T-cell (primary cell): ENCODE results near the gene TRAF3IP1. TPM values are rescaled to one million over a fixed set of nuclear protein-coding genes. Genes with fewer than 3 reads are reported as not detected.
"Not testable (repeated sequence)": the region's sequence is repeated elsewhere in the genome, so short reads cannot be mapped to it uniquely, and the experiment has no call there.

Source experiments
- ATAC-seq, 4 experiments: fragments of 200-7000 bp in 3 of 4; fragments of 150-1000 bp in 1 of 4; cut with Tn5 transposase; replicated peaks in 1 of 4; 1 replicate in 3 of 4; 2 replicates in 1 of 4; pipeline ENCODE4 v1.10.0; 2021; ENCODE audit warnings: moderate library complexity in 3 of 4, mild to moderate bottlenecking in 2 of 4, moderate number of reproducible peaks in 1 of 4
- CTCF ChIA-PET, 2 donors: fragments of 300-600 bp; sonication (Branson Sonifier 250); formaldehyde crosslinking; loops; one replicate each; lab custom pipeline; 2022; ENCODE audit warnings: antibody characterized with exemption in 2 of 2; lab: Charles Lee
- POLR2A ChIA-PET, 2 donors: fragments of 300-600 bp; sonication (Branson Sonifier 250); formaldehyde crosslinking; loops; one replicate each; lab custom pipeline; 2022; ENCODE audit warnings: antibody characterized with exemption in 2 of 2; lab: Charles Lee
- DNase-seq, 35 experiments: peaks; one replicate each; pipeline versions ENCODE4 v3.0.0 to v3.0.0-alpha.2; 2013 to 2023
- H3K27ac ChIP-seq: one replicate; pipeline ENCODE4 v1.5.1; 2013; ENCODE audit warnings: low read length
- H3K27me3 ChIP-seq, 2 experiments: replicated peaks in 1 of 2; 1 replicate in 1 of 2; 2 replicates in 1 of 2; pipeline versions ENCODE4 v1.6.1 to v1.7.0; 2013; ENCODE audit warnings: low read length in 1 of 2, mixed read lengths in 1 of 2; ENCODE audit not compliant: control insufficient read depth in 2 of 2, insufficient read depth in 2 of 2; ENCODE audit errors: extremely low read depth in 1 of 2
- H3K36me3 ChIP-seq, 2 donors: 1 replicate in 1 of 2; 2 replicates in 1 of 2; pipeline versions ENCODE4 v1.6.1 to v1.7.0; 2013; ENCODE audit warnings: low read length in 1 of 2; ENCODE audit not compliant: control insufficient read depth in 2 of 2, insufficient read depth in 1 of 2; ENCODE audit errors: extremely low read depth in 1 of 2
- H3K4me1 ChIP-seq, 2 experiments: 1 replicate in 1 of 2; 2 replicates in 1 of 2; pipeline versions ENCODE4 v1.6.1 to v1.7.0; 2013; ENCODE audit warnings: low read length in 2 of 2, mixed read lengths in 1 of 2; ENCODE audit not compliant: insufficient read depth in 2 of 2, control insufficient read depth in 1 of 2; ENCODE audit errors: extremely low read depth in 1 of 2
- H3K4me3 ChIP-seq, 2 donors: 1 replicate in 1 of 2; 2 replicates in 1 of 2; pipeline versions ENCODE4 v1.5.1 to v1.7.0; 2013; ENCODE audit warnings: mild to moderate bottlenecking in 2 of 2, low read length in 1 of 2, moderate library complexity in 1 of 2; ENCODE audit not compliant: control insufficient read depth in 1 of 2; ENCODE audit errors: extremely low read depth in 1 of 2
- H3K9me3 ChIP-seq: 2 replicates; pipeline ENCODE4 v1.7.0; 2013
- H3K27ac Mint-ChIP-seq, 2 donors: one replicate each; pipeline ENCODE4 v1.8.0; 2020 to 2021; ENCODE audit warnings: mild to moderate bottlenecking in 2 of 2, mixed read lengths in 2 of 2
- H3K27me3 Mint-ChIP-seq, 2 donors: one replicate each; pipeline ENCODE4 v1.8.0; 2021 to 2022; ENCODE audit warnings: mixed read lengths in 2 of 2
- H3K36me3 Mint-ChIP-seq: one replicate; pipeline ENCODE4 v1.8.0; 2021; ENCODE audit warnings: mixed read lengths
- H3K4me1 Mint-ChIP-seq, 3 donors: one replicate each; pipeline ENCODE4 v1.8.0; 2020 to 2022; ENCODE audit warnings: mixed read lengths in 3 of 3, mild to moderate bottlenecking in 1 of 3
- H3K4me3 Mint-ChIP-seq, 3 donors: one replicate each; pipeline ENCODE4 v1.8.0; 2020 to 2022; ENCODE audit warnings: mild to moderate bottlenecking in 3 of 3, mixed read lengths in 3 of 3, moderate library complexity in 3 of 3
- H3K9me3 Mint-ChIP-seq, 3 donors: one replicate each; pipeline ENCODE4 v1.8.0; 2020 to 2022; ENCODE audit warnings: mixed read lengths in 3 of 3
- WGBS: methylation state at CpG from one replicate; pipeline ENCODE4 v1.1.5; 2013; ENCODE audit warnings: missing lambda C conversion rate; ENCODE audit not compliant: insufficient coverage; 5-methylcytosine and 5-hydroxymethylcytosine counted together
- total RNA-seq, 35 experiments: library from RNA in 6 of 35; stranded (reverse) in 6 of 35; fragments of 120-200 nt in 1 of 35; gene quantifications; one replicate each; pipeline versions ENCODE4 v1.2.1 to v1.2.4 and lab custom pipeline; 2013 to 2026

TRAF3IP1 gene
- total RNA-seq, 5 donors from 2014 or later (not counting 1 experiment from before 2014, with no cell fraction given) = 6.3 to 12.1 (median 11.8) TPM

GRCh38 chr2:238439917-238440316 is 119.6 kb downstream of the TRAF3IP1 start:
- no CpG with 5 or more reads among the region's 2 CpGs for WGBS
- Mint-ChIP-seq H3K4me1 (peaks cover 61 to 70% (median 64%) of the 10 kb centered on the region in 3 donors), H3K27ac (peak overlapping the region; percentile 25 to 63), H3K27me3 (no peaks in the 10 kb centered on the region), H3K9me3 (no peaks in the 10 kb centered on the region), H3K36me3 (peaks cover 52% of the 10 kb centered on the region), H3K4me3 (peak overlapping the region in 2 of 3 donors; percentile 49 to 71)
- CTCF ChIA-PET = no interaction called here
- POLR2A ChIA-PET = no interaction called here
- no peak overlapping the region for H3K4me3 ChIP-seq
- no peak for ATAC-seq
- no peaks in the 10 kb centered on the region for H3K27me3 ChIP-seq
- H3K36me3 ChIP-seq = peaks cover 7 to 46% of the 10 kb centered on the region in 2 donors
- H3K27ac ChIP-seq = no peak overlapping the region
- peaks cover 0 to 13% of the 10 kb centered on the region in 2 experiments for H3K4me1 ChIP-seq
- no peak for DNase-seq
- no peaks in the 10 kb centered on the region for H3K9me3 ChIP-seq

- no peak for DNase-seq
- POLR2A ChIA-PET = no interaction called here
- Mint-ChIP-seq H3K36me3 (peaks cover 55% of the 10 kb centered on the region), H3K9me3 (no peaks in the 10 kb centered on the region), H3K27ac (peak overlapping the region in 1 of 2 donors; percentile 38), H3K4me3 (peak overlapping the region in 1 of 3 donors; percentile 8), H3K4me1 (peaks cover 61 to 66% (median 64%) of the 10 kb centered on the region in 3 donors), H3K27me3 (no peaks in the 10 kb centered on the region)
- H3K36me3 ChIP-seq = peaks cover 4 to 46% of the 10 kb centered on the region in 2 donors
- no peak overlapping the region for H3K27ac ChIP-seq
- no peak for ATAC-seq
- H3K4me3 ChIP-seq = no peak overlapping the region
- peaks cover 0 to 13% of the 10 kb centered on the region in 2 experiments for H3K4me1 ChIP-seq
- CTCF ChIA-PET = no interaction called here
- WGBS = 94% methylated on average over 4 of the region's 4 CpGs
- H3K9me3 ChIP-seq = no peaks in the 10 kb centered on the region
- no peaks in the 10 kb centered on the region for H3K27me3 ChIP-seq
These were observed 120.0 kb downstream of the TRAF3IP1 start for GRCh38 chr2:238440331-238440730.

DNA sequence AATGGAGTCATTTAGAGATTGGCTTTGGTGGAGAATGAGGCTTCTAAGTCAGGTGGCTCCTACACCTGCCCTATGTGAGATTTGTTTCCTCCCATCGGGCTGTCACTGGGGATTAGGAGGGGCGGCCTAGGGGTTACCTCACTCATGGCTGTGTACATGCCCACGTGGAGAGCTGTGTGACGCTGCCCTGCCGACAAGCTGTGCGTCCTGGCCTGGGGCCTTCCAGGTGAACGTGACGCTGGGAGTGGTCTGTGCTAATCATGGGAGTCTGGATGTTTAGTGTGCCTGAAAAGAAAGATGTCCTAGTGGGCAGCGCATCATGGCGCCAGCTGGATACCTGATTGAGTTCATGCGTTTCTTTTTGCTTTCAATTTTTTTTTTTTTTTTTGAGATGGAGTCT is 120.4 kb downstream of the TRAF3IP1 start:
- no peak overlapping the region for H3K27ac ChIP-seq
- Mint-ChIP-seq H3K36me3 (peaks cover 56% of the 10 kb centered on the region), H3K27me3 (no peaks in the 10 kb centered on the region), H3K4me1 (peaks cover 58 to 64% (median 63%) of the 10 kb centered on the region in 3 donors), H3K27ac (peak overlapping the region in 1 of 2 donors; percentile 38), H3K4me3 (no peak overlapping the region), H3K9me3 (no peaks in the 10 kb centered on the region)
- ATAC-seq (no peak), DNase-seq (no peak)
- ChIA-PET CTCF (no interaction called here), POLR2A (interaction anchor here in 1 of 2 donors (0.7 kb wide), 1 partner anchor 867 kb away, joined by 9 read pairs; no protein-coding TSS in a partner anchor)
- WGBS = 100% methylated on average over 10 of the region's 11 CpGs
- peaks cover under 1 to 46% of the 10 kb centered on the region in 2 donors for H3K36me3 ChIP-seq
- no peaks in the 10 kb centered on the region for H3K9me3 ChIP-seq
- H3K27me3 ChIP-seq = no peaks in the 10 kb centered on the region
- peaks cover 0 to 13% of the 10 kb centered on the region in 2 experiments for H3K4me1 ChIP-seq
- no peak overlapping the region for H3K4me3 ChIP-seq

GRCh38 chr2:238441262-238442114 is 121.2 kb downstream of the TRAF3IP1 start:
- DNase-seq = no peak
- Histone ChIP-seq H3K36me3 (peaks cover 0 to 48% of the 10 kb centered on the region in 2 donors), H3K27ac (no peak overlapping the region), H3K27me3 (no peaks in the 10 kb centered on the region), H3K9me3 (no peaks in the 10 kb centered on the region), H3K4me1 (peaks cover 0 to 13% of the 10 kb centered on the region in 2 experiments), H3K4me3 (no peak overlapping the region)
- Mint-ChIP-seq H3K36me3 (peaks cover 57% of the 10 kb centered on the region), H3K27ac (no peak overlapping the region), H3K27me3 (no peaks in the 10 kb centered on the region), H3K4me1 (peaks cover 54 to 59% (median 55%) of the 10 kb centered on the region in 3 donors), H3K9me3 (no peaks in the 10 kb centered on the region), H3K4me3 (no peak overlapping the region)
- no peak for ATAC-seq
- 95% methylated on average over 8 of the region's 17 CpGs for WGBS
- POLR2A ChIA-PET = interaction anchor here in 1 of 2 donors (0.7 kb wide), 1 partner anchor 867 kb away, joined by 9 read pairs; no protein-coding TSS in a partner anchor
- CTCF ChIA-PET = no interaction called here

DNA sequence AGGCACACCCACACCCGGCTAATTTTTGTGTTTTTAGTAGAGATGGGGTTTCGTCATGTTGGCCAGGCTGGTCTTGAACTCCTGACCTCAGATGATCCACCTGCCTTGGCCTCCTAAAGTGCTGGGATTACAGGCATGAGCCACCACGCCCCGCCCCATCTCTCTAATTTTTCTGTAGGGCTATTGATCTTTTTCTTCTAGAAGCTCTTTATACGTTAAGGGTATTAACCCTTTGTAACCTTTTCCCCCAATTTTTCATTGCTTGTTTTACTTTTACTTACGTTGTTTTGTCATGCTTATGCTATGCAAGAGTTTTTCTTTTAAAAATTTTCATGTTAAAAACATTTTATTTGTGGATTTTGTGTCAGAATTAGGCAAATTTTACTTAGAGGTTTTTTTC is 121.9 kb downstream of the TRAF3IP1 start:
- H3K4me3 Mint-ChIP-seq, ATAC-seq, H3K4me3 ChIP-seq, H3K9me3 ChIP-seq, POLR2A ChIA-PET, H3K27me3 Mint-ChIP-seq, H3K27me3 ChIP-seq, H3K9me3 Mint-ChIP-seq, CTCF ChIA-PET, H3K27ac Mint-ChIP-seq, DNase-seq, H3K27ac ChIP-seq: not testable (repeated sequence)
- H3K4me1 Mint-ChIP-seq = peaks cover 47 to 53% (median 52%) of the 10 kb centered on the region in 3 donors
- peaks cover 61% of the 10 kb centered on the region for H3K36me3 Mint-ChIP-seq
- Histone ChIP-seq H3K36me3 (peaks cover 4 to 51% of the 10 kb centered on the region in 2 donors), H3K4me1 (peaks cover 0 to 13% of the 10 kb centered on the region in 2 experiments)
- WGBS = no CpG with 5 or more reads among the region's 6 CpGs

- Histone ChIP-seq H3K9me3 (no peaks in the 10 kb centered on the region), H3K27ac (no peak overlapping the region), H3K4me1 (peaks cover 0 to 10% of the 10 kb centered on the region in 2 experiments), H3K27me3 (no peaks in the 10 kb centered on the region), H3K4me3 (no peak overlapping the region), H3K36me3 (peaks cover 8 to 66% of the 10 kb centered on the region in 2 donors)
- Mint-ChIP-seq H3K27ac (no peak overlapping the region), H3K36me3 (peaks cover 55% of the 10 kb centered on the region), H3K4me1 (peaks cover 33 to 41% (median 39%) of the 10 kb centered on the region in 3 donors), H3K27me3 (no peaks in the 10 kb centered on the region), H3K4me3 (no peak overlapping the region), H3K9me3 (no peaks in the 10 kb centered on the region)
- 98% methylated on average over 11 of the region's 13 CpGs for WGBS
- no peak for ATAC-seq
- DNase-seq = no peak
- ChIA-PET POLR2A (no interaction called here), CTCF (no interaction called here)
These were observed 123.9 kb downstream of the TRAF3IP1 start for GRCh38 chr2:238444242-238444641.
